LNCAP (cell line): Measurements from ENCODE around the gene PODXL.

Experiments used
- TF ChIP-seq, protein P1 (sequence below): fragments of 450-650 bp; IDR thresholded peaks from 2 replicates; pipeline ENCODE4 v1.5.1; 2017; ENCODE audit warnings: mild to moderate bottlenecking

PODXL gene

DNA sequence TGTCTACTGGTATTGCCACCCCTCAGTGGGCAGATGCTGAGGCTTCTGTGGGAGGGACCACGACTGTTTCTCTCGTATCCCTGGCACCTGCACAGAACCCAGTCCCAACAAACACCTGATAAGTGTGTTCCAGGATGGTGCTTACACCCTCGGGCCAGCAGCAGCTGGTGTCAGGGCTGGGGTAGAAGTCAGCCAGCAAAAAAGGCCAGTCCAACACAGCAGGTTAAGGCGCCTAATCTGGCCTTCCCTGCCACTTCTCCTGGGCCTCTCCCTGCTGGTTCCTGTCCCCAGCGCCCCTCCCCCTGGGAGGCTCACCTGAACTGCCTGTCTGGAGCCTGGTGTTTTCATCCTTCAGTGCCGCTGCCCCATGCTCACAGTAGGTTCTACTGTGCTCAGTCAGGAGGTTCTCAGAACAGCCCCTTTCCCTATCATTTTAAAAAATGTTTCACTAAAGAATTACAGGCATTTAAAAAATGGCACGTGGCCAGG, 20.0 kb downstream of the PODXL start:
- TF ChIP-seq, protein P1, sequence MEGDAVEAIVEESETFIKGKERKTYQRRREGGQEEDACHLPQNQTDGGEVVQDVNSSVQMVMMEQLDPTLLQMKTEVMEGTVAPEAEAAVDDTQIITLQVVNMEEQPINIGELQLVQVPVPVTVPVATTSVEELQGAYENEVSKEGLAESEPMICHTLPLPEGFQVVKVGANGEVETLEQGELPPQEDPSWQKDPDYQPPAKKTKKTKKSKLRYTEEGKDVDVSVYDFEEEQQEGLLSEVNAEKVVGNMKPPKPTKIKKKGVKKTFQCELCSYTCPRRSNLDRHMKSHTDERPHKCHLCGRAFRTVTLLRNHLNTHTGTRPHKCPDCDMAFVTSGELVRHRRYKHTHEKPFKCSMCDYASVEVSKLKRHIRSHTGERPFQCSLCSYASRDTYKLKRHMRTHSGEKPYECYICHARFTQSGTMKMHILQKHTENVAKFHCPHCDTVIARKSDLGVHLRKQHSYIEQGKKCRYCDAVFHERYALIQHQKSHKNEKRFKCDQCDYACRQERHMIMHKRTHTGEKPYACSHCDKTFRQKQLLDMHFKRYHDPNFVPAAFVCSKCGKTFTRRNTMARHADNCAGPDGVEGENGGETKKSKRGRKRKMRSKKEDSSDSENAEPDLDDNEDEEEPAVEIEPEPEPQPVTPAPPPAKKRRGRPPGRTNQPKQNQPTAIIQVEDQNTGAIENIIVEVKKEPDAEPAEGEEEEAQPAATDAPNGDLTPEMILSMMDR, result no peak

DNA sequence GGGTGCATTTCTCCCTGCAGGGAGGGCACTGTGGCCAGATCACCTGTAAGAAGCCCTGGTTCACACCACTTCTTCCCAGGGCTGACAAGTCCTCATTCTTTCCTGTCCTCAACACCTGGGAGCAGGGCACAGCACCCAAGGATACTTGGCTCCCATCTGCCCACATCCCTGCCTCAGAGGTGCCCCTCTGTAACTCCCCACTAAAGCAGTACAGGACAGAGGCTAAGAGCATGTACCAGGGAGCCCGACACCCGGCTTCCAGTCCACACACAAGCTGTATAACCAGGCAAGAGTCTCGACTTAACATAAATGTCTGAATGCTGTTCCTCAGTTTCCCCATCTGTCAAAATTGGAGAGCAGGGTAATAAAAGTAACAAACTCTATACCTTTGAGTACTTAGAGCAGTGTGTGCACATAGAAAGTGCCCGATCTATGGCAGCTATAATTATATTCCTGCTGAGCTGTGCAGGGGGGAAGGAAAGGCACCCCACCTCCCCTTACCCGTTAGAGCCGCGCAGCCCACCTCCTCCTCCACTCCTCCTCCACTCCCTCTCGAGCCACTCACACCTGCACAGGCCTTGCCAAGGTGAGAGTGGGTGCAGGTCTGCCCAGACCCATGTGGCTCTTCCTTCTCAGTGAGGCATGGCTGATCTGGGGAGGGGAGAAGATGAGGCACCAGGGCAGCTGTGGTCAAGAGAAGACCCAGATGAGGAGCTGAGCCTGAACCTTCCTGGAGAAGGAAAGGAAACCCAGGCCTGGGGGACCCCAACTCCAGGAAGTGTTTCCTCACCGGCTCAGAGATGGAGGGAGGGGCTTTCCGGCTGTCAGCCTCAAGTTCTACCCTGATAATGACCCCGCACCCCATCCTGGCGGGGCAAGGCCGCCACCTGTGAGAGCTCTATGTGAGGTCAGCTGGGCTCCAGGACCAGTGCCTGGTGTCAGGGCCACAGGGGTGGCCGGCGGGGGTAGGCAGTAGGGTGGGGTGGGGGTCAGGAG, 22.6 kb downstream of the PODXL start:
- TF ChIP-seq, protein P1, result no peak

DNA sequence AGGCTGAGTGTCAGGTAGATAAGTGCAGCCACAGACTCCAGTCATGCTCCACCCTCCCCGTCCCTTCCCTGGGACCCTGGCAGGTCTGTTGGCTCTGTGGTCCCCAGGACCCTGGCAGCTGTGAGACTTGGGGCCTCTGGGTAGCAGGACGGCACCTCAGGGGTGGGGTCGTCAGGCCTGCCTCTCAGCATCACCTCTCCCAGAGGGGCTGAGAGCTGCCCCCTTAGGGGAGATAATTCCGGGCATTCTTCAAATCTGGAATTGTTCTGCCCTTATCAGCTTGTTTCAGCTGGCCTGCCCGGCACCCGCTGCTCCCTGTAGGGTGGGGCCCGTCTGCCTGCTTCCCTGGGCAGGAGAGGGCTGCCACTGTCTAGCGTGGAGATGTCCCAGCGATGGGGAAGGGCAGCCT, 23.3 kb downstream of the PODXL start:
- TF ChIP-seq, protein P1, result no peak

DNA sequence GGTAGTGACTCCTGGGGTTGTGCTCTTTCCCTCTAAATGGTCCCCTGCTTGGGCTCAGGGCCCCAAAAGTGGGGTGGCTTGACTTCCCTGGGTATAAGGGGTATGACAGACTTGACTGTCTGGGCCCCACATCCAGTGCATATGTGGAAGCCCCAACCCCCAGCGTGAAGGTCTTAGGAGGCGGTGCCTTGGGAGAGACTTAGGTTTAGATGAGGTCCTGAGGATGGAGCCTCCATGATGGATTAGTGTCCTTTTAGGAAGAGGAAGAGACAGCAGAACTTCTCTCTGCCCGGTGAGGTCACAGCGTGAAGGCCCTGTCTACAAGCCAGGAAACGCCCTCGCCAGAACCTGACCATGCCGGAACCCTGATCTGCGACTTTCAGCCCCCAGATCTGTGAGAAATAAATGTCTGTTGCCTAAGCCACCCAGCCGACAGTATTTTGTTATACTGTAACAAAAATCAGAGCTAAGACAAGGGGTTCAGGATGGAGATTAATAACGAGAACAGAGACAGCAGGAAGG, 23.8 kb downstream of the PODXL start:
- TF ChIP-seq, protein P1, result no peak

DNA sequence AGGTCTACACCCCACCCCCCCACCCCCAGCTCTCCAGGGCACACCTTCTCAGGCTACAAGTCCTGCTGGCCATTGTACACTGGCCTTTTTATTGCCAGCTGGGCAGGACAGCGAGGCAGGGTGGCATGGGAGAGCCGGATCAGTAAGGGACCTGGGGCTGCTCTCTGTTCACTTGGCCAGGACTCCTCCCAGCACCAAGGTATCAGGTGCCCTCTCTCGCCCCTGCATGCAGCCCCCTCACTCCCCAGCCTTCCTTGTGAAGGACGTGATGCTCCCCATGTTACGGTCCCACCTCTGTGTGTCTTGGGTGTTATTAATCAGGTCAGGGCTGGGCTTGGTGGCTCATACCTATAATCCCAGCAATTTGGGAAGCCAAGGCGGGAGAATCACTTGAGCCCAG, 26.3 kb downstream of the PODXL start:
- TF ChIP-seq, protein P1, result no peak

DNA sequence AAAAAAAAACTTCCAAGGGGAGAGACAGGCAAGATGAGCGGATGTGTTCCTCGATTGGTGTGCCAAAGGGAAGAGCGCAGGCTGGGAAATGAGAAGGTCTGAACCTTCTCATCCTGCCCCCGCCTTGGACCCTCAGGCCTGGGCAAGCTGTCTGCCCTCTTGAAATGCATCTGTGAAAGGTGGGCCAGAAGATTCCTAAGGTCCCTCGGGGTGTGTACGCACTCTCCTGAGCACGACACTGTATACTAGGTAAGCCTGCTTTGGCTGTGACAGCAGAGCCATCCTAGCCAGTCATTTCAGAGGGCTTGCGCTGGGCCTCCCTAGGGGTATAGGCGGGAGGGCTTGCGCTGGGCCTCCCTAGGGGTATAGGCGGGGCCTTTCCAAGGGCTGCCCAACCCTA, 26.8 kb downstream of the PODXL start:
- TF ChIP-seq, protein P1, result no peak

DNA sequence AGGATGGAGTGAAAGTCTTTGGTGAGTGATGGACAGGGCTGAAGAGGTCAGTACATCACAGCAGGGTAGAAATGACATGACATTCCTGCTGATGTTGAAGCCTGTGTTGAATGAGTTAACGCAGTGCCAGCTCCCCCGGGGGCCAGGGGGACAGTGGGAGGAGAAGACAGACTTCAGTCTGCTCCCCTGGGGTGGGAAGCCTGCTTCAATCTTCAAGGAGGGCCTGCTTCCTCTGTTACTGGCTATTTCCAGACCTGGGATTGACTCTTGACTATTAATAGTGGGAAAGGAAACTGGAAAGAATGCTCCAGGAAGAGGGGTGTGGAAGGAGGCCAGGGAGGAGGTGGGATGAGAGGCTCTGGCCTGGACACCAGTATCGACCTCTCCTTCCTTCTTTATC, 27.2 kb downstream of the PODXL start:
- TF ChIP-seq, protein P1, result no peak
